CD14-positive monocyte (primary cell): ENCODE results near the gene ACBD6. TPM values are rescaled to one million over a fixed set of nuclear protein-coding genes. Genes with fewer than 3 reads are reported as not detected.

Experiments used
- DNase-seq, 3 donors: peaks; one replicate each; pipeline ENCODE4 v3.0.0-alpha.2; 2011 to 2022
- H2AFZ ChIP-seq: 2 replicates; pipeline ENCODE4 v1.6.0; 2012; ENCODE audit warnings: mild to moderate bottlenecking, low read depth, low read length, inconsistent platforms; ENCODE audit not compliant: insufficient read depth, poor library complexity, severe bottlenecking
- H3K27ac ChIP-seq, 2 donors: 1 replicate in 1 of 2; 2 replicates in 1 of 2; pipeline ENCODE4 v1.5.1; 2012 to 2013; ENCODE audit warnings: low read length in 2 of 2, control low read depth in 1 of 2, inconsistent platforms in 1 of 2, low read depth in 1 of 2, mild to moderate bottlenecking in 1 of 2
- H3K27me3 ChIP-seq, 2 donors: one replicate each; pipeline versions ENCODE4 v1.6.0 to v1.6.1; 2011 to 2013; ENCODE audit warnings: low read length in 2 of 2; ENCODE audit not compliant: control insufficient read depth in 2 of 2, insufficient read depth in 2 of 2
- H3K36me3 ChIP-seq, 2 donors: replicated peaks in 1 of 2; 1 replicate in 1 of 2; 2 replicates in 1 of 2; pipeline versions ENCODE4 v1.5.1 to v1.6.1; 2012 to 2013; ENCODE audit warnings: low read length in 2 of 2, control low read depth in 1 of 2, inconsistent platforms in 1 of 2, mild to moderate bottlenecking in 1 of 2; ENCODE audit not compliant: insufficient read depth in 2 of 2, control insufficient read depth in 1 of 2
- H3K4me1 ChIP-seq, 2 donors: 1 replicate in 1 of 2; 2 replicates in 1 of 2; pipeline versions ENCODE4 v1.5.1 to v1.6.1; 2012 to 2013; ENCODE audit warnings: low read length in 2 of 2, control low read depth in 1 of 2, inconsistent platforms in 1 of 2, mild to moderate bottlenecking in 1 of 2, moderate library complexity in 1 of 2; ENCODE audit not compliant: insufficient read depth in 2 of 2, control insufficient read depth in 1 of 2
- H3K4me2 ChIP-seq: replicated peaks from 2 replicates; pipeline ENCODE3; 2012; ENCODE audit warnings: low read length, moderate library complexity, mild to moderate bottlenecking; ENCODE audit not compliant: poor library complexity, severe bottlenecking; ENCODE audit errors: extremely low read depth
- H3K4me3 ChIP-seq, 3 experiments: fragments of 200-600 bp in 1 of 3; sonication (generic) in 1 of 3; replicated peaks in 1 of 3; 1 replicate in 2 of 3; 2 replicates in 1 of 3; pipeline ENCODE4 v1.5.1; 2011 to 2013; ENCODE audit warnings: low read length in 3 of 3, mild to moderate bottlenecking in 3 of 3, control low read depth in 2 of 3, low read depth in 2 of 3, inconsistent platforms in 1 of 3, moderate library complexity in 1 of 3
- H3K79me2 ChIP-seq: 2 replicates; pipeline ENCODE4 v1.6.0; 2012; ENCODE audit warnings: mild to moderate bottlenecking, control low read depth, inconsistent platforms, low read length, moderate library complexity; ENCODE audit not compliant: insufficient read depth
- H3K9ac ChIP-seq: 2 replicates; pipeline ENCODE4 v1.6.0; 2017; ENCODE audit warnings: low read length, mild to moderate bottlenecking; ENCODE audit not compliant: insufficient read depth, poor library complexity, severe bottlenecking
- H3K9me3 ChIP-seq, 2 donors: replicated peaks in 1 of 2; 1 replicate in 1 of 2; 2 replicates in 1 of 2; pipeline versions ENCODE4 v1.5.1 to v1.6.1; 2012 to 2013; ENCODE audit warnings: low read length in 2 of 2, control low read depth in 1 of 2; ENCODE audit not compliant: control insufficient read depth in 1 of 2, insufficient read depth in 1 of 2
- H4K20me1 ChIP-seq: 2 replicates; pipeline ENCODE4 v1.6.0; 2012; ENCODE audit warnings: mild to moderate bottlenecking, low read length, control low read depth, moderate library complexity; ENCODE audit not compliant: insufficient read depth
- H3K27ac Mint-ChIP-seq, 7 donors: one replicate each; pipeline ENCODE4 v1.8.0; 2020; ENCODE audit warnings: mild to moderate bottlenecking in 7 of 7, mixed read lengths in 7 of 7, moderate library complexity in 6 of 7, inconsistent platforms in 2 of 7
- H3K27me3 Mint-ChIP-seq, 3 donors: one replicate each; pipeline ENCODE4 v1.8.0; 2021 to 2022; ENCODE audit warnings: low read depth in 3 of 3, mild to moderate bottlenecking in 3 of 3, mixed read lengths in 3 of 3, moderate library complexity in 3 of 3, inconsistent platforms in 1 of 3
- H3K36me3 Mint-ChIP-seq, 2 donors: one replicate each; pipeline ENCODE4 v1.8.0; 2020; ENCODE audit warnings: mixed read lengths in 2 of 2, inconsistent platforms in 1 of 2, mild to moderate bottlenecking in 1 of 2
- H3K4me1 Mint-ChIP-seq: one replicate; pipeline ENCODE4 v1.8.0; 2020; ENCODE audit warnings: mild to moderate bottlenecking, mixed read lengths
- H3K4me3 Mint-ChIP-seq, 2 donors: one replicate each; pipeline ENCODE4 v1.8.0; 2020; ENCODE audit warnings: mild to moderate bottlenecking in 2 of 2, mixed read lengths in 2 of 2, moderate library complexity in 1 of 2
- H3K9me3 Mint-ChIP-seq, 7 donors: one replicate each; pipeline ENCODE4 v1.8.0; 2020 to 2022; ENCODE audit warnings: mixed read lengths in 7 of 7, mild to moderate bottlenecking in 6 of 7, moderate library complexity in 6 of 7, inconsistent platforms in 2 of 7
- CTCF ChIP-seq: fragments of 200-600 bp; IDR thresholded peaks from one replicate; pipeline ENCODE4 v1.8.0; 2022; ENCODE audit warnings: antibody characterized with exemption, mild to moderate bottlenecking
- WGBS: methylation state at CpG from one replicate; pipeline ENCODE4 v1.1.5; 2013; ENCODE audit warnings: missing lambda C conversion rate; ENCODE audit not compliant: insufficient coverage; 5-methylcytosine and 5-hydroxymethylcytosine counted together
- intact Hi-C, 2 donors: fragments of 100-400 bp; cut with micrococcal nuclease; formaldehyde crosslinking; loops; one replicate each; pipeline versions ENCODE4 v1.15.0 to v1.15.1; 2023
- polyA plus RNA-seq, 3 donors: library from polyadenylated mRNA; depleted of rRNA in 1 of 3; unstranded in 2 of 3; stranded (reverse) in 1 of 3; fragments of 300-500 nt in 2 of 3; fragments of >200 nt in 1 of 3; fragmentation: Illumina TruSeq in 2 of 3; gene quantifications; 1 replicate in 2 of 3; 2 replicates in 1 of 3; pipeline ENCODE4 v1.2.3, GENCODE V29; 2012 to 2021

The ACBD6 gene
- polyA plus RNA-seq, 3 donors: 19.3 to 35.3 (median 19.7) TPM

- H3K9me3 ChIP-seq: peaks cover 13 to 15% of the 10 kb centered on the region in 2 donors
- no peak overlapping the region for H3K27ac ChIP-seq
- H3K4me2 ChIP-seq: no peak overlapping the region
- H3K27me3 Mint-ChIP-seq: peaks cover 0 to 2% (median 0%) of the 10 kb centered on the region in 3 donors
- H4K20me1 ChIP-seq: no peaks in the 10 kb centered on the region
- H3K79me2 ChIP-seq: no peaks in the 10 kb centered on the region
- peaks cover 11 to 14% of the 10 kb centered on the region in 2 donors for H3K36me3 Mint-ChIP-seq
- TF ChIP-seq CTCF: no peak
- H2AFZ ChIP-seq: no peak overlapping the region
- WGBS: no CpG with 5 or more reads among the region's 1 CpG
- H3K27me3 ChIP-seq: no peaks in the 10 kb centered on the region
- H3K4me1 ChIP-seq: peaks cover 9 to 12% of the 10 kb centered on the region in 2 donors
- peaks cover 10% of the 10 kb centered on the region for H3K4me1 Mint-ChIP-seq
- peaks cover 0 to 13% of the 10 kb centered on the region in 2 donors for H3K36me3 ChIP-seq
- H3K27ac Mint-ChIP-seq: peak overlapping the region in 1 of 7 donors; percentile 21
- no peak overlapping the region for H3K9ac ChIP-seq
- no peak overlapping the region for H3K4me3 ChIP-seq
- intact Hi-C loops: no loop called here
- H3K9me3 Mint-ChIP-seq: peaks cover 14 to 34% (median 19%) of the 10 kb centered on the region in 7 donors
- no peak for DNase-seq
- no peak overlapping the region for H3K4me3 Mint-ChIP-seq
These were observed 115.0 kb downstream of the ACBD6 start for GRCh38 chr1:180387413-180387812.

GRCh38 chr1:180386745-180387367 is 115.5 kb downstream of the ACBD6 start:
- WGBS: no CpG with 5 or more reads among the region's 4 CpGs
- Histone ChIP-seq H3K9me3 (peaks cover 13 to 15% of the 10 kb centered on the region in 2 donors), H3K27me3 (no peaks in the 10 kb centered on the region), H3K79me2 (no peaks in the 10 kb centered on the region), H3K36me3 (peaks cover 0 to 13% of the 10 kb centered on the region in 2 donors), H4K20me1 (no peaks in the 10 kb centered on the region), H3K4me1 (peaks cover 4 to 7% of the 10 kb centered on the region in 2 donors), H3K4me3 (no peak overlapping the region), H3K27ac (no peak overlapping the region), H3K9ac (no peak overlapping the region), H2AFZ (no peak overlapping the region), H3K4me2 (no peak overlapping the region)
- Mint-ChIP-seq H3K9me3 (peaks cover 18 to 39% (median 24%) of the 10 kb centered on the region in 7 donors), H3K4me1 (peaks cover 9% of the 10 kb centered on the region), H3K27me3 (peaks cover 0 to 2% (median 0%) of the 10 kb centered on the region in 3 donors), H3K27ac (peak overlapping the region in 1 of 7 donors; percentile 21), H3K4me3 (no peak overlapping the region), H3K36me3 (peaks cover 11 to 14% of the 10 kb centered on the region in 2 donors)
- no peak for DNase-seq
- TF ChIP-seq CTCF: no peak
- intact Hi-C loops: no loop called here
